CD4-positive, alpha-beta T cell (primary cell): ENCODE measurements around the gene C1R. TPM values are rescaled to one million over a fixed set of nuclear protein-coding genes. Genes with fewer than 3 reads are reported as not detected.
A peak's percentile ranks its signal among the peaks of the same experiment; 100 is the strongest.

Experiments
- ATAC-seq: fragments of 200-7000 bp; cut with Tn5 transposase; one replicate; pipeline ENCODE4 v1.10.0; 2022; ENCODE audit warnings: mild to moderate bottlenecking; ENCODE audit not compliant: poor library complexity
- CTCF ChIA-PET: fragments of 350-600 bp; sonication (Branson Sonifier 250); formaldehyde crosslinking; loops from one replicate; lab custom pipeline; 2021; ENCODE audit warnings: antibody characterized with exemption, inconsistent platforms; lab: Charles Lee
- POLR2A ChIA-PET: fragments of 350-600 bp; sonication (Branson Sonifier 250); formaldehyde crosslinking; loops from one replicate; lab custom pipeline; 2021; ENCODE audit warnings: antibody characterized with exemption, inconsistent platforms; lab: Charles Lee
- DNase-seq, 14 experiments: peaks; one replicate each; pipeline ENCODE4 v3.0.0-alpha.2; 2013 to 2020; ENCODE audit warnings: mixed read lengths in 2 of 14
- H3K27ac ChIP-seq, 2 donors: one replicate each; pipeline versions ENCODE4 v1.5.1 to v1.7.0; 2013; ENCODE audit warnings: low read length in 2 of 2, low read depth in 1 of 2, mild to moderate bottlenecking in 1 of 2
- H3K27me3 ChIP-seq, 2 experiments: 1 replicate in 1 of 2; 2 replicates in 1 of 2; pipeline versions ENCODE4 v1.6.1 to v1.7.0; 2013; ENCODE audit warnings: low read length in 2 of 2, control low read depth in 1 of 2, mild to moderate bottlenecking in 1 of 2, moderate library complexity in 1 of 2; ENCODE audit not compliant: insufficient read depth in 2 of 2, control insufficient read depth in 1 of 2
- H3K36me3 ChIP-seq: one replicate; pipeline ENCODE4 v1.6.1; 2013; ENCODE audit warnings: low read length, control low read depth; ENCODE audit not compliant: insufficient read depth
- H3K4me1 ChIP-seq: one replicate; pipeline ENCODE4 v1.6.1; 2013; ENCODE audit warnings: low read length, control low read depth; ENCODE audit not compliant: insufficient read depth
- H3K4me3 ChIP-seq: one replicate; pipeline ENCODE4 v1.5.1; 2013; ENCODE audit warnings: mild to moderate bottlenecking, low read length, moderate library complexity
- H3K9me3 ChIP-seq, 2 experiments: 1 replicate in 1 of 2; 2 replicates in 1 of 2; pipeline versions ENCODE4 v1.6.1 to v1.7.0; 2013; ENCODE audit warnings: low read length in 2 of 2, mild to moderate bottlenecking in 2 of 2, control low read depth in 1 of 2, moderate library complexity in 1 of 2; ENCODE audit not compliant: control insufficient read depth in 1 of 2, insufficient read depth in 1 of 2
- H3K27ac Mint-ChIP-seq: one replicate; pipeline ENCODE4 v1.8.0; 2020; ENCODE audit warnings: mixed read lengths
- H3K27me3 Mint-ChIP-seq: one replicate; pipeline ENCODE4 v1.8.0; 2021; ENCODE audit warnings: mixed read lengths
- H3K36me3 Mint-ChIP-seq: one replicate; pipeline ENCODE4 v1.8.0; 2021; ENCODE audit warnings: low read depth, mixed read lengths
- H3K4me1 Mint-ChIP-seq: one replicate; pipeline ENCODE4 v1.8.0; 2021; ENCODE audit warnings: low read depth, mixed read lengths
- H3K4me3 Mint-ChIP-seq: one replicate; pipeline ENCODE4 v1.8.0; 2020; ENCODE audit warnings: mild to moderate bottlenecking, mixed read lengths
- H3K9me3 Mint-ChIP-seq: one replicate; pipeline ENCODE4 v1.8.0; 2020; ENCODE audit warnings: mixed read lengths
- intact Hi-C, 2 experiments: fragments of 100-400 bp; cut with DNase I in 1 of 2; cut with micrococcal nuclease in 1 of 2; formaldehyde crosslinking; loops; one replicate each; pipeline versions ENCODE4 v1.15.1 to v1.9.0; 2023 to 2025; cut with DNase I, micrococcal nuclease
- total RNA-seq, 174 experiments: library from RNA in 2 of 174; stranded (reverse) in 2 of 174; gene quantifications; one replicate each; pipeline ENCODE4 v1.2.3 and lab custom pipeline; 2021 to 2026
- TF ChIP-seq, protein P1 (sequence below): fragments of 200-600 bp; IDR thresholded peaks from one replicate; pipeline ENCODE4 v1.8.0; 2022; ENCODE audit warnings: antibody characterized with exemption, mild to moderate bottlenecking

The C1R gene
- total RNA-seq, 2 experiments from 2014 or later, result 3.1 to 4.0 TPM

GRCh38 chr12:7113389-7113871 lies 21.2 kb upstream of the C1R start:
- peak overlapping the region; percentile 21 for H3K4me3 Mint-ChIP-seq
- peaks cover 43% of the 10 kb centered on the region for H3K36me3 Mint-ChIP-seq
- TF ChIP-seq, protein P1, sequence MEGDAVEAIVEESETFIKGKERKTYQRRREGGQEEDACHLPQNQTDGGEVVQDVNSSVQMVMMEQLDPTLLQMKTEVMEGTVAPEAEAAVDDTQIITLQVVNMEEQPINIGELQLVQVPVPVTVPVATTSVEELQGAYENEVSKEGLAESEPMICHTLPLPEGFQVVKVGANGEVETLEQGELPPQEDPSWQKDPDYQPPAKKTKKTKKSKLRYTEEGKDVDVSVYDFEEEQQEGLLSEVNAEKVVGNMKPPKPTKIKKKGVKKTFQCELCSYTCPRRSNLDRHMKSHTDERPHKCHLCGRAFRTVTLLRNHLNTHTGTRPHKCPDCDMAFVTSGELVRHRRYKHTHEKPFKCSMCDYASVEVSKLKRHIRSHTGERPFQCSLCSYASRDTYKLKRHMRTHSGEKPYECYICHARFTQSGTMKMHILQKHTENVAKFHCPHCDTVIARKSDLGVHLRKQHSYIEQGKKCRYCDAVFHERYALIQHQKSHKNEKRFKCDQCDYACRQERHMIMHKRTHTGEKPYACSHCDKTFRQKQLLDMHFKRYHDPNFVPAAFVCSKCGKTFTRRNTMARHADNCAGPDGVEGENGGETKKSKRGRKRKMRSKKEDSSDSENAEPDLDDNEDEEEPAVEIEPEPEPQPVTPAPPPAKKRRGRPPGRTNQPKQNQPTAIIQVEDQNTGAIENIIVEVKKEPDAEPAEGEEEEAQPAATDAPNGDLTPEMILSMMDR, result peak; percentile 85
- H3K27ac ChIP-seq, result no peak overlapping the region
- peaks cover 23% of the 10 kb centered on the region for H3K4me1 ChIP-seq
- H3K9me3 Mint-ChIP-seq, result no peaks in the 10 kb centered on the region
- H3K9me3 ChIP-seq, result no peaks in the 10 kb centered on the region
- ChIA-PET POLR2A (interaction anchor here (0.8 to 1.3 kb wide), 6 partner anchors 95 to 560 kb away, joined by 4 to 9 read pairs (median 5); partner anchors contain the start of genes C12orf57, LPCAT3, RNU7-1 and SPSB2), CTCF (interaction anchor here (0.9 to 1.5 kb wide), 11 partner anchors 9 to 261 kb away, joined by 3 to 8 read pairs (median 3); partner anchors contain the start of gene SPSB2)
- H3K4me1 Mint-ChIP-seq, result peaks cover 18% of the 10 kb centered on the region
- ATAC-seq (peak; percentile 43), DNase-seq (peak in 12 of 14 experiments; percentile 11 to 79 (median 24))
- intact Hi-C loops, result loop anchor here (1.0 to 2.0 kb wide), 3 partner anchors 189 to 245 kb away; no protein-coding TSS in a partner anchor
- H3K27ac Mint-ChIP-seq, result no peak overlapping the region
- no peaks in the 10 kb centered on the region for H3K27me3 ChIP-seq
- no peaks in the 10 kb centered on the region for H3K27me3 Mint-ChIP-seq
- peaks cover 15% of the 10 kb centered on the region for H3K36me3 ChIP-seq
- H3K4me3 ChIP-seq, result no peak overlapping the region

GRCh38 chr12:7112041-7112440 lies 19.8 kb upstream of the C1R start:
- POLR2A ChIA-PET, result no interaction called here
- ATAC-seq, result no peak
- H3K4me1 ChIP-seq, result peaks cover 36% of the 10 kb centered on the region
- H3K36me3 ChIP-seq, result peaks cover 11% of the 10 kb centered on the region
- H3K36me3 Mint-ChIP-seq, result peaks cover 44% of the 10 kb centered on the region
- no peak overlapping the region for H3K27ac ChIP-seq
- peaks cover 28% of the 10 kb centered on the region for H3K4me1 Mint-ChIP-seq
- H3K4me3 ChIP-seq, result no peak overlapping the region
- H3K27ac Mint-ChIP-seq, result no peak overlapping the region
- no peaks in the 10 kb centered on the region for H3K27me3 ChIP-seq
- TF ChIP-seq, protein P1, result no peak
- DNase-seq, result no peak
- no peaks in the 10 kb centered on the region for H3K27me3 Mint-ChIP-seq
- H3K9me3 ChIP-seq, result no peaks in the 10 kb centered on the region
- intact Hi-C loops, result loop anchor here in 1 of 2 experiments (2.0 kb wide), 1 partner anchor 243 kb away; no protein-coding TSS in a partner anchor
- CTCF ChIA-PET, result interaction anchor here (1.2 to 1.5 kb wide), 3 partner anchors 33 to 243 kb away, joined by 3 to 7 read pairs (median 6); no protein-coding TSS in a partner anchor
- H3K9me3 Mint-ChIP-seq, result no peaks in the 10 kb centered on the region
- H3K4me3 Mint-ChIP-seq, result no peak overlapping the region

DNA sequence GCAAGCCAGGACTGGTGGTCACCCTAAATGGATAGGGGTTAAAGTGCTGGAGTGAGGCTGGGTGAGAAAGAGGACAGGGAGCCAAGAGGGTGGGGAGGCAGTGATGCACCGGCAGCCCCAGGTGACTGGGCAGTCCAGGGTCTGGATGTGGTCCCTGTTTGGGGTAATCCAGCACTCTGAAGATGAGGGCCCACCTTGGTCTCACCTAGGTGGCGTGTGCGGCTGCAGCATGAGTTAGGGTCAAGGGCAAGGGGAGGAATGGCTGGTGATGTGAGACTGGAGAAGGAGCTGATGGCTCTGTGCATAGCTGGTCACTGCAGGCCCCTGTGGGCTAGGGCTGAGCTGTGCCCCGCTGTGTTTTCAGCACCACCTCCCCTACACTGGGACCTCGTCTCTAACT lies 18.4 kb upstream of the C1R start:
- H3K36me3 Mint-ChIP-seq, result peaks cover 50% of the 10 kb centered on the region
- DNase-seq (peak in 1 of 14 experiments; percentile 15), ATAC-seq (no peak)
- no peaks in the 10 kb centered on the region for H3K9me3 ChIP-seq
- peaks cover 41% of the 10 kb centered on the region for H3K4me1 Mint-ChIP-seq
- H3K27ac Mint-ChIP-seq, result no peak overlapping the region
- H3K27ac ChIP-seq, result no peak overlapping the region
- no peaks in the 10 kb centered on the region for H3K27me3 ChIP-seq
- no peak overlapping the region for H3K4me3 ChIP-seq
- TF ChIP-seq, protein P1, result no peak
- peaks cover 38% of the 10 kb centered on the region for H3K4me1 ChIP-seq
- H3K36me3 ChIP-seq, result peaks cover 10% of the 10 kb centered on the region
- POLR2A ChIA-PET, result no interaction called here
- H3K27me3 Mint-ChIP-seq, result no peaks in the 10 kb centered on the region
- H3K9me3 Mint-ChIP-seq, result peaks cover 7% of the 10 kb centered on the region
- H3K4me3 Mint-ChIP-seq, result no peak overlapping the region
- CTCF ChIA-PET, result interaction anchor here (1.4 kb wide), 1 partner anchor 241 kb away, joined by 6 read pairs; no protein-coding TSS in a partner anchor
- intact Hi-C loops, result no loop called here
